ENCODE measurements around the gene SEMA4B.

DNA sequence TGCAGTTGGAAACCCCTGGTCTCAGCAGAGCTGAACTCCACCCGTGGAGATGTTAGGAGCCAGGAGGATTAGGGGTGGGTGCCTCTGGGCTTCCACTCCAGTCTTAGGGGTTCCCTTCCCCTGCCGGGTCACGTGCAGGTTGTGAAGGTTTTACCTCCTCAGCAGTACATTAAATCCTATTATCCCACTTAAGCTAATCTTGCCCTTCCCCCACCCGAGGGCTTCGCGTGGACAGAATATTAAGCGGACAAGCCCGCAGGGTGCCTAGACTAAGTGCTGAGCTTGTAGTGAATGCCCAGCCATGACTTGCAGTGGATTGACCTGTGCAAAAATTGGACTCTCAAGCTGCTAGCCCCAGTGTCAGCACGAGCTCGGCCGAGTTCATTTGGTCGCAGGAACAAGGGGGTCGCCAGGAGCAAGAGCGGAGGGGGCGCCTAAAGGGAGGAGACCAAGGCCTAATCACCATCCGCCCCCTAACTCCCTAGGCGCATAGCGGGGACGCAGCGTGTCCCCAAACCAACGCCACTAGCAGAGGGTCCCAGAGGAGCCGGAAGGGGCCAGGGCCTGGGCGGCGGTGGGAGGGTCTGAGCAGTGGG lies 498 bp upstream of the SEMA4B start:
- TF ChIP-seq, protein P1, sequence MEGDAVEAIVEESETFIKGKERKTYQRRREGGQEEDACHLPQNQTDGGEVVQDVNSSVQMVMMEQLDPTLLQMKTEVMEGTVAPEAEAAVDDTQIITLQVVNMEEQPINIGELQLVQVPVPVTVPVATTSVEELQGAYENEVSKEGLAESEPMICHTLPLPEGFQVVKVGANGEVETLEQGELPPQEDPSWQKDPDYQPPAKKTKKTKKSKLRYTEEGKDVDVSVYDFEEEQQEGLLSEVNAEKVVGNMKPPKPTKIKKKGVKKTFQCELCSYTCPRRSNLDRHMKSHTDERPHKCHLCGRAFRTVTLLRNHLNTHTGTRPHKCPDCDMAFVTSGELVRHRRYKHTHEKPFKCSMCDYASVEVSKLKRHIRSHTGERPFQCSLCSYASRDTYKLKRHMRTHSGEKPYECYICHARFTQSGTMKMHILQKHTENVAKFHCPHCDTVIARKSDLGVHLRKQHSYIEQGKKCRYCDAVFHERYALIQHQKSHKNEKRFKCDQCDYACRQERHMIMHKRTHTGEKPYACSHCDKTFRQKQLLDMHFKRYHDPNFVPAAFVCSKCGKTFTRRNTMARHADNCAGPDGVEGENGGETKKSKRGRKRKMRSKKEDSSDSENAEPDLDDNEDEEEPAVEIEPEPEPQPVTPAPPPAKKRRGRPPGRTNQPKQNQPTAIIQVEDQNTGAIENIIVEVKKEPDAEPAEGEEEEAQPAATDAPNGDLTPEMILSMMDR (conservative IDR thresholded peaks at IDR 0.05; ENCODE audit: low read depth in 2 of 2), result no peak
- TF ChIP-seq ZNF331 (CRISPR knock-in tag; IDR thresholded peaks at IDR 0.05; ENCODE audit: low read depth), result no peak

Data from GM23338 (cell line).